Trophoblast cell (in vitro differentiated cells and primary cell): ENCODE measurements around the gene CSMD2.

Experiments
- DNase-seq, 2 donors: peaks; one replicate each; pipeline ENCODE4 v3.0.0-alpha.2; 2016
- H2AFZ ChIP-seq: 2 replicates; pipeline ENCODE4 v1.6.1; 2013; ENCODE audit warnings: low read length, moderate library complexity, mild to moderate bottlenecking; ENCODE audit not compliant: insufficient read depth, poor library complexity
- H2AK5ac ChIP-seq: 2 replicates; pipeline ENCODE4 v1.6.1; 2013; ENCODE audit warnings: mild to moderate bottlenecking, low read length
- H2BK120ac ChIP-seq: 2 replicates; pipeline ENCODE4 v1.6.1; 2013; ENCODE audit warnings: low read length, mild to moderate bottlenecking, moderate library complexity; ENCODE audit not compliant: insufficient read depth, poor library complexity
- H2BK12ac ChIP-seq: 2 replicates; pipeline ENCODE4 v1.6.1; 2013; ENCODE audit warnings: mild to moderate bottlenecking, low read length, moderate library complexity
- H2BK5ac ChIP-seq: 2 replicates; pipeline ENCODE4 v1.6.1; 2013; ENCODE audit warnings: low read length, low read depth, moderate library complexity, mild to moderate bottlenecking; ENCODE audit not compliant: poor library complexity
- H3K14ac ChIP-seq: 2 replicates; pipeline ENCODE4 v1.6.1; 2013; ENCODE audit warnings: mild to moderate bottlenecking, low read length
- H3K18ac ChIP-seq: 2 replicates; pipeline ENCODE4 v1.6.1; 2013; ENCODE audit warnings: mild to moderate bottlenecking, low read length
- H3K23ac ChIP-seq: 2 replicates; pipeline ENCODE4 v1.6.1; 2013; ENCODE audit warnings: low read length
- H3K27ac ChIP-seq: 2 replicates; pipeline ENCODE4 v1.5.1; 2013; ENCODE audit warnings: low read depth, mild to moderate bottlenecking, inconsistent platforms, low read length, moderate library complexity
- H3K27me3 ChIP-seq: 2 replicates; pipeline ENCODE4 v1.6.1; 2013; ENCODE audit warnings: inconsistent platforms, mild to moderate bottlenecking, low read length, moderate library complexity; ENCODE audit not compliant: insufficient read depth
- H3K36me3 ChIP-seq, 2 experiments: 1 replicate in 1 of 2; 2 replicates in 1 of 2; pipeline ENCODE4 v1.6.1; 2013; ENCODE audit warnings: low read length in 2 of 2, mild to moderate bottlenecking in 2 of 2, moderate library complexity in 1 of 2; ENCODE audit not compliant: insufficient read depth in 2 of 2, control insufficient read depth in 1 of 2
- H3K4ac ChIP-seq: 2 replicates; pipeline ENCODE4 v1.6.1; 2013; ENCODE audit warnings: low read depth, mild to moderate bottlenecking, low read length, moderate library complexity
- H3K4me1 ChIP-seq, 2 experiments: 1 replicate in 1 of 2; 2 replicates in 1 of 2; pipeline ENCODE4 v1.6.1; 2013; ENCODE audit warnings: low read length in 2 of 2, mild to moderate bottlenecking in 2 of 2, moderate library complexity in 1 of 2; ENCODE audit not compliant: insufficient read depth in 2 of 2, control insufficient read depth in 1 of 2
- H3K4me2 ChIP-seq: 2 replicates; pipeline ENCODE4 v1.6.1; 2013; ENCODE audit warnings: inconsistent platforms, mild to moderate bottlenecking, low read length, moderate library complexity
- H3K4me3 ChIP-seq: 2 replicates; pipeline ENCODE4 v1.5.1; 2013; ENCODE audit warnings: mild to moderate bottlenecking, low read depth, low read length, inconsistent platforms
- H3K79me1 ChIP-seq: one replicate; pipeline ENCODE4 v1.6.1; 2013; ENCODE audit warnings: low read length
- H3K79me2 ChIP-seq: 2 replicates; pipeline ENCODE4 v1.6.1; 2013; ENCODE audit warnings: low read length, mild to moderate bottlenecking; ENCODE audit not compliant: control insufficient read depth, insufficient read depth, poor library complexity
- H3K9ac ChIP-seq: 2 replicates; pipeline ENCODE4 v1.6.1; 2013; ENCODE audit warnings: mild to moderate bottlenecking, low read length
- H3K9me3 ChIP-seq: 2 replicates; pipeline ENCODE4 v1.6.1; 2013; ENCODE audit warnings: low read depth, mild to moderate bottlenecking, control low read depth, inconsistent platforms, low read length; ENCODE audit not compliant: insufficient read depth
- H4K12ac ChIP-seq: 2 replicates; pipeline ENCODE4 v1.6.1; 2013; ENCODE audit warnings: low read depth, mild to moderate bottlenecking, low read length, moderate library complexity
- H4K8ac ChIP-seq: 2 replicates; pipeline ENCODE4 v1.6.1; 2013; ENCODE audit warnings: low read depth, mild to moderate bottlenecking, low read length, moderate library complexity
- H4K91ac ChIP-seq: one replicate; pipeline ENCODE4 v1.6.1; 2013; ENCODE audit warnings: low read depth, mild to moderate bottlenecking, low read length, moderate library complexity
- WGBS: extraction: QIAGEN DNeasy Blood & Tissue Kit; methylation state at CpG from one replicate; pipeline ENCODE4 v1.1.7; 2013; ENCODE audit warnings: missing lambda C conversion rate; ENCODE audit not compliant: insufficient read length, insufficient coverage; ENCODE audit errors: extremely low coverage; 5-methylcytosine and 5-hydroxymethylcytosine counted together

Gene CSMD2

GRCh38 chr1:33610391-33610790 lies 554.6 kb downstream of the CSMD2 start:
- no peak overlapping the region for H4K12ac ChIP-seq
- H2AFZ ChIP-seq, result no peak overlapping the region
- no peak overlapping the region for H4K8ac ChIP-seq
- H3K79me1 ChIP-seq, result no peaks in the 10 kb centered on the region
- no peaks in the 10 kb centered on the region for H3K79me2 ChIP-seq
- H3K4me2 ChIP-seq, result no peak overlapping the region
- H4K91ac ChIP-seq, result no peak overlapping the region
- no peak overlapping the region for H2BK5ac ChIP-seq
- H3K9me3 ChIP-seq, result peaks cover 2% of the 10 kb centered on the region
- no peaks in the 10 kb centered on the region for H3K4me1 ChIP-seq
- no peak overlapping the region for H3K18ac ChIP-seq
- no peak overlapping the region for H3K27ac ChIP-seq
- no CpG with 5 or more reads among the region's 3 CpGs for WGBS
- H3K23ac ChIP-seq, result no peak overlapping the region
- no peak overlapping the region for H2BK120ac ChIP-seq
- H2AK5ac ChIP-seq, result no peak overlapping the region
- no peak overlapping the region for H2BK12ac ChIP-seq
- no peaks in the 10 kb centered on the region for H3K36me3 ChIP-seq
- H3K4ac ChIP-seq, result no peak overlapping the region
- DNase-seq, result no peak
- H3K27me3 ChIP-seq, result no peaks in the 10 kb centered on the region
- no peak overlapping the region for H3K4me3 ChIP-seq
- no peak overlapping the region for H3K9ac ChIP-seq
- no peak overlapping the region for H3K14ac ChIP-seq

GRCh38 chr1:33609739-33610138 lies 555.3 kb downstream of the CSMD2 start:
- no CpG with 5 or more reads among the region's 5 CpGs for WGBS
- H3K23ac ChIP-seq, result no peak overlapping the region

GRCh38 chr1:33608825-33609400 lies 556.1 kb downstream of the CSMD2 start:
- Histone ChIP-seq H3K27ac (no peak overlapping the region), H2AFZ (no peak overlapping the region), H3K79me1 (no peaks in the 10 kb centered on the region), H2BK120ac (no peak overlapping the region), H3K9ac (no peak overlapping the region), H3K4me2 (no peak overlapping the region), H3K9me3 (peaks cover 2% of the 10 kb centered on the region), H2AK5ac (no peak overlapping the region), H4K8ac (no peak overlapping the region), H3K14ac (no peak overlapping the region), H3K36me3 (no peaks in the 10 kb centered on the region), H4K91ac (no peak overlapping the region), H2BK5ac (no peak overlapping the region), H3K79me2 (no peaks in the 10 kb centered on the region), H3K27me3 (no peaks in the 10 kb centered on the region), H2BK12ac (no peak overlapping the region), H4K12ac (no peak overlapping the region), H3K23ac (no peak overlapping the region), H3K4ac (no peak overlapping the region), H3K4me1 (no peaks in the 10 kb centered on the region), H3K4me3 (no peak overlapping the region), H3K18ac (no peak overlapping the region)
- no peak for DNase-seq
- no CpG with 5 or more reads among the region's 9 CpGs for WGBS

More at GRCh38 chr1:33609739-33610138, 555.3 kb downstream of the CSMD2 start:
- H3K27ac ChIP-seq, result no peak overlapping the region
- H3K4me1 ChIP-seq, result no peaks in the 10 kb centered on the region
- H3K14ac ChIP-seq, result no peak overlapping the region
- no peak overlapping the region for H2BK5ac ChIP-seq
- peaks cover 2% of the 10 kb centered on the region for H3K9me3 ChIP-seq
- DNase-seq, result no peak
- H2AFZ ChIP-seq, result no peak overlapping the region
- no peak overlapping the region for H3K4me2 ChIP-seq
- no peak overlapping the region for H2BK120ac ChIP-seq
- no peaks in the 10 kb centered on the region for H3K27me3 ChIP-seq
- no peak overlapping the region for H2BK12ac ChIP-seq
- no peaks in the 10 kb centered on the region for H3K79me2 ChIP-seq
- H2AK5ac ChIP-seq, result no peak overlapping the region
- H3K36me3 ChIP-seq, result no peaks in the 10 kb centered on the region
- no peak overlapping the region for H3K4me3 ChIP-seq
- H4K12ac ChIP-seq, result no peak overlapping the region
- H3K4ac ChIP-seq, result no peak overlapping the region
- no peak overlapping the region for H3K18ac ChIP-seq
- H3K79me1 ChIP-seq, result no peaks in the 10 kb centered on the region
- H3K9ac ChIP-seq, result no peak overlapping the region
- no peak overlapping the region for H4K91ac ChIP-seq
- H4K8ac ChIP-seq, result no peak overlapping the region

DNA sequence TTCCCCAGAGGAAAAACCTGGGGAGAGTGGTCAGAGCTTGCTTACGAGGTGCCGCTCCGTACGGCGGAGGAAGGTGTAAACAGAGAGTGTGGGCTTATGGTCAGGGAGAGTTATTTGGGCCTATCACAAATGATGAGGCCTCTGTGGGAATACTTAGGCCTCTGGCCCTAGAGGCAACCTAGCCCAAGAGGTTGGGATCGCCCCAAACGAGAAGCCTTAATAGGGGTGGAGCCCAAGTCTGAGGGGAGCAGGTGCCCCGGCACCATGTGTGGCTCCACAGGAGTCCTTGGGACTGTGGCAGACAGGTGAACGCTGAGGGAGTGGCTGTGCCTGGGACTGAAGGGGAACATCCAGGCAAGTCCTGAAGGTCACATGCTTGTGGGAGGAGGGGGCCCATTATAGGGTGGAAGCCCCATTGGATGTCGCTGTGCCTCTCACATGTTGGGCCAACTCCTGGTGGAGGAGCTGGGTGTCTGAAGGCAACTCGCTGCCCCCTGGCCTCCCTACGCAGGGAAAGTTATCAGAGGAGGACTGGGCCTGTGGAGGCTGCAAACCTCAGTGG lies 557.5 kb downstream of the CSMD2 start:
- H3K9ac ChIP-seq, result no peak overlapping the region
- H3K23ac ChIP-seq, result no peak overlapping the region
- no peak overlapping the region for H3K18ac ChIP-seq
- H4K91ac ChIP-seq, result no peak overlapping the region
- no peak for DNase-seq
- H2BK12ac ChIP-seq, result no peak overlapping the region
- H2AFZ ChIP-seq, result no peak overlapping the region
- H3K4ac ChIP-seq, result no peak overlapping the region
- H4K12ac ChIP-seq, result no peak overlapping the region
- H3K36me3 ChIP-seq, result no peaks in the 10 kb centered on the region
- H3K14ac ChIP-seq, result no peak overlapping the region
- H3K27me3 ChIP-seq, result no peaks in the 10 kb centered on the region
- no peaks in the 10 kb centered on the region for H3K79me1 ChIP-seq
- no peak overlapping the region for H4K8ac ChIP-seq
- no peak overlapping the region for H3K4me2 ChIP-seq
- no peaks in the 10 kb centered on the region for H3K79me2 ChIP-seq
- WGBS, result no CpG with 5 or more reads among the region's 12 CpGs
- H2AK5ac ChIP-seq, result no peak overlapping the region
- no peak overlapping the region for H2BK120ac ChIP-seq
- no peak overlapping the region for H3K27ac ChIP-seq
- H3K4me3 ChIP-seq, result no peak overlapping the region
- H2BK5ac ChIP-seq, result no peak overlapping the region
- H3K4me1 ChIP-seq, result no peaks in the 10 kb centered on the region
- peaks cover 2% of the 10 kb centered on the region for H3K9me3 ChIP-seq
